Stomach (tissue), 9 donors: ENCODE measurements around the gene BBLN. TPM values are rescaled to one million over a fixed set of nuclear protein-coding genes. Genes with fewer than 3 reads are reported as not detected.
A peak's percentile ranks its signal among the peaks of the same experiment; 100 is the strongest.
"Not testable (repeated sequence)": the region's sequence is repeated elsewhere in the genome, so short reads cannot be mapped to it uniquely, and the experiment has no call there.

ENCODE experiments used
- DNase-seq, 2 donors: peaks; one replicate each; pipeline versions ENCODE4 v3.0.0 to v3.0.0-alpha.2; 2013 to 2019
- H3K27ac ChIP-seq, 5 donors: fragments of 200-600 bp in 4 of 5; sonication (generic) in 4 of 5; one replicate each; pipeline ENCODE4 v1.5.1; 2013 to 2019; ENCODE audit warnings: mild to moderate bottlenecking in 1 of 5, moderate library complexity in 1 of 5
- H3K27me3 ChIP-seq, 3 donors: fragments of 200-600 bp; sonication (generic); one replicate each; pipeline ENCODE4 v1.5.1; 2017 to 2019; ENCODE audit warnings: mixed run types in 1 of 3
- H3K36me3 ChIP-seq, 4 donors: fragments of 200-600 bp; sonication (generic); 1 replicate in 3 of 4; 2 replicates in 1 of 4; pipeline ENCODE4 v1.5.1; 2016 to 2019
- H3K4me1 ChIP-seq, 4 donors: fragments of 200-600 bp; sonication (generic); one replicate each; pipeline ENCODE4 v1.5.1; 2016 to 2019
- H3K4me3 ChIP-seq, 4 donors: fragments of 200-600 bp; sonication (generic) in 3 of 4; one replicate each; pipeline ENCODE4 v1.5.1; 2016 to 2019; ENCODE audit warnings: mild to moderate bottlenecking in 1 of 4
- H3K9me3 ChIP-seq, 4 donors: fragments of 200-600 bp; sonication (generic); one replicate each; pipeline ENCODE4 v1.5.1; 2016 to 2019
- CTCF ChIP-seq, 7 experiments: fragments of 450-650 bp in 4 of 7; fragments of 200-600 bp in 3 of 7; sonication (generic) in 3 of 7; IDR thresholded peaks; one replicate each; pipeline ENCODE4 v1.5.1; 2016 to 2019; ENCODE audit warnings: antibody characterized with exemption in 7 of 7, control low read depth in 2 of 7, mild to moderate bottlenecking in 1 of 7
- EP300 ChIP-seq: sonication (generic); formaldehyde crosslinking; IDR thresholded peaks from one replicate; pipeline ENCODE4 v1.6.1; 2017; ENCODE audit warnings: antibody characterized with exemption
- POLR2A ChIP-seq, 4 donors: fragments of 450-650 bp; IDR thresholded peaks; one replicate each; pipeline ENCODE4 v1.6.1; 2016; ENCODE audit warnings: antibody characterized with exemption in 4 of 4, control low read depth in 2 of 4, mild to moderate bottlenecking in 1 of 4, moderate library complexity in 1 of 4
- POLR2AphosphoS5 ChIP-seq, 3 donors: sonication (generic); formaldehyde crosslinking; IDR thresholded peaks; one replicate each; pipeline ENCODE4 v1.6.1; 2016; ENCODE audit warnings: antibody characterized with exemption in 3 of 3
- WGBS, 5 donors: extraction: QIAGEN DNeasy Blood & Tissue Kit in 3 of 5; methylation state at CpG; one replicate each; pipeline versions ENCODE4 v1.1.5 to v1.1.7; 2013 to 2018; 5-methylcytosine and 5-hydroxymethylcytosine counted together
- intact Hi-C: fragments of 100-400 bp; cut with DNase I; formaldehyde crosslinking; loops from one replicate; pipeline ENCODE4 v1.15.1; 2023; ENCODE audit warnings: low total_unique reads
- polyA plus RNA-seq, 3 donors: library from polyadenylated mRNA; stranded (reverse); fragments of 200-250 nt; gene quantifications; one replicate each; pipeline ENCODE4 v1.2.3, GENCODE V29; 2013
- total RNA-seq, 5 donors: library from RNA; depleted of rRNA; stranded (reverse); fragments of >200 nt; gene quantifications; one replicate each; pipeline versions ENCODE4 v1.1.0 to v1.2.3, GENCODE V29; 2014 to 2016
- donor health status: healthy with polysubstance abuse.
- donor health status: Bipolar disorder and iron deficiency.
- donor health status: healthy.

Gene BBLN
- total and polyA plus RNA-seq, 8 donors = 17.8 to 193 (median 147) TPM; not detected in 1

DNA sequence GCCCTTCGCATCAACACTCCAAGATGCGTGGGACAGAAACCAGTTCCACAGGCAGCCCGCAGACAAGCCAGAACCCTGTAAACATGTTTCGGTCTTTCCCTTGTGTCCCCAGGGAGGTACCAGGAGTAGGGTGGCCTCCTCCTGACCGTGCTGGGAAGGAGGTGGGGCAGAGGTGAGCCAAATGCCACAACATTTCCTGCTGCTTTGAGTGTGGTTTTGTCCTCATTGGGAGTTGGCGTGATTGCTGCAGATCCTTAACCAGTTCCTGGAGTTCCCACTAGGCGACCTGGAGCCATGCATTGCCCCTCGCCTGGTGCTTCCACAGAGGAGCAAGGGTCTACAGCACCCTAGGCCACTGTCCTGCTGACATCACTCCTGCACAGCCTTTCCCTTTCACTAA, 24.5 kb upstream of the BBLN start:
- WGBS, 5 donors = 54 to 62% (median 58%) methylated on average over 7 to 8 of the region's 8 CpGs
- intact Hi-C loops = not testable (repeated sequence)
- peak in 1 of 2 donors; percentile 63 for DNase-seq

DNA sequence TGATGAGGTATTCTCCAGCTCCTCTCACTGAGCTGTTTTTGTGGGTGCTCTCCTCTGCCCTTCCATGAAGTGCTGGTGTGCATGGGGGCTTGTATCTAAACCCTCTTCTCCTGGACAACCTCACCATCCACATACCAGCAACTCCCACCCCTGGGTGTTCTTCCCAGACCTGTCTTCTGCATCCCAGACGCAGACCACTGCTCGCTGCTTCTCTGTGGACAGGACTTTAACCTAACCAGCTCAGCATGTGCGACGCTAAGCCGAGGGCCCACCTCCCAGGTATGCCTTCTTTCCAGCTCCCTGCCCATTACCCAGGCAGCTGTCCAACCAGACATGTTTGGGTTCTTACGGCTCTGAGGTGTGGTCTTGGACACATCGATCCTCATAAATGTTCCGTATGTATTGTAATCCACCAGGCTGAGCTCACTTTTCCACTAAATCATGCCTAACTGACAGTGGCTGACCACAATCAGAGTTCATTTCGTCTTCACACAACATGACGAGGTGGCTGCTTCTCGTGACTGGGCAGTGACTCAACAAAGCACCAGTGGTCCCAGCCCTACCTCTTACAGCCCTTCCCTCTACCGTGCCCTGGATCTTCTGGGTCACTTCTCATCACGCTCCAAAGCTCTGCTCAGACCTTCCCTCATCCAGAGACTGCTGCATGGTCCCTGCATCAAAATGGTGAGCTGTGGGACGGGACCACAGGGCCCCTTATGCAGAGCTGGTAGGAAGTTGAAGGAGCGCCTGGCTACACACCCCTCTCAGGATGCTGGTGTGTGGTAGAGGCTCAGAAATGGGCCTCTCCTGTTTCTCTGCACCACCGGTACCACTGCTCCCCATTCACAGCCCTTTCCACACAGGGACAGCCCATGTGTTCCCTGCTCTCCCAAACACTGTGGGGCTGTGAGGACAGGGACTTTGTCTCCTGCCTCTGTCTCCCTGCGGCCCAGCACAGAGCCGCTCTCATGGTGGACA, 23.0 kb upstream of the BBLN start:
- Histone ChIP-seq H3K36me3 (no peaks in the 10 kb centered on the region), H3K27ac (no peak overlapping the region), H3K9me3 (no peaks in the 10 kb centered on the region), H3K27me3 (peaks cover 0 to 1% (median 0%) of the 10 kb centered on the region in 3 donors), H3K4me3 (no peak overlapping the region), H3K4me1 (no peaks in the 10 kb centered on the region)
- intact Hi-C loops = no loop called here
- DNase-seq = no peak
- no peak for TF ChIP-seq CTCF (IDR thresholded peaks at IDR 0.05)
- 88 to 94% (median 91%) methylated on average over 18 of the region's 18 CpGs for WGBS, 5 donors

More for the DNA sequence above, 24.5 kb upstream of the BBLN start:
- not testable (repeated sequence) for H3K4me1 ChIP-seq, H3K9me3 ChIP-seq, H3K27ac ChIP-seq, H3K36me3 ChIP-seq, H3K4me3 ChIP-seq
- peaks cover 0 to 14% (median 0%) of the 10 kb centered on the region in 3 donors for H3K27me3 ChIP-seq

GRCh38 chr9:128138001-128138400, 22.1 kb upstream of the BBLN start:
- TF ChIP-seq EP300 (no peak), CTCF (IDR thresholded peaks at IDR 0.05) (no peak), POLR2AphosphoS5 (IDR thresholded peaks at IDR 0.05) (no peak), POLR2A (IDR thresholded peaks at IDR 0.05) (no peak)
- 60 to 90% (median 83%) methylated on average over 1 to 3 of the region's 3 CpGs for WGBS, 5 donors
- Histone ChIP-seq H3K27ac (no peak overlapping the region), H3K27me3 (no peaks in the 10 kb centered on the region), H3K4me3 (no peak overlapping the region), H3K9me3 (no peaks in the 10 kb centered on the region), H3K36me3 (no peaks in the 10 kb centered on the region), H3K4me1 (peaks cover 0 to under 1% (median 0%) of the 10 kb centered on the region in 4 donors)
- DNase-seq = no peak
- intact Hi-C loops = no loop called here

DNA sequence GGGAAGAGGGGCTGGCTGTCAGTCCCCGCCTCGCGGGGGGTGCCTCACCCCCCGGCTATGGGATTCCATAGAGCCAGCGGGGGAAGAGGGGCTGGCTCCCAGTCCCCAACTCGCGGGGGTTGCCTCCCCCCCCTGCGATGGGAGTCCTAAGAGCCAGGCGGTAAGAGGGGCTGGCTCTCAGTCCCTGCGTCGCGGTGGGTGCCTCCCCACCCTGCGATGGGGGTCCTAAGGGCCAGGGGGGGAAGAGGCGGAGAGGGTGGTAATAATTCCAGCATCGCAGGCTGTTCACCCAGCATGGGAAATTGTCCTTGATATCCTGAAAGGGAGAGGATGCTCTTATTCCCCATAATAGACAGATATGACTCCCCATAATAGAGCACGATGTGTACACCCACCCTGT, 20.4 kb upstream of the BBLN start:
- H3K27ac ChIP-seq = no peak overlapping the region
- H3K4me3 ChIP-seq = no peak overlapping the region
- no peaks in the 10 kb centered on the region for H3K9me3 ChIP-seq
- 63 to 89% (median 78%) methylated on average over 1 to 9 of the region's 16 CpGs for WGBS, 5 donors
- H3K27me3 ChIP-seq = no peaks in the 10 kb centered on the region
- no peaks in the 10 kb centered on the region for H3K36me3 ChIP-seq
- intact Hi-C loops = no loop called here
- TF ChIP-seq CTCF (IDR thresholded peaks at IDR 0.05) (no peak), POLR2A (IDR thresholded peaks at IDR 0.05) (no peak), POLR2AphosphoS5 (IDR thresholded peaks at IDR 0.05) (no peak), EP300 (no peak)
- peaks cover 0 to 14% (median 4%) of the 10 kb centered on the region in 4 donors for H3K4me1 ChIP-seq
- DNase-seq = no peak

DNA sequence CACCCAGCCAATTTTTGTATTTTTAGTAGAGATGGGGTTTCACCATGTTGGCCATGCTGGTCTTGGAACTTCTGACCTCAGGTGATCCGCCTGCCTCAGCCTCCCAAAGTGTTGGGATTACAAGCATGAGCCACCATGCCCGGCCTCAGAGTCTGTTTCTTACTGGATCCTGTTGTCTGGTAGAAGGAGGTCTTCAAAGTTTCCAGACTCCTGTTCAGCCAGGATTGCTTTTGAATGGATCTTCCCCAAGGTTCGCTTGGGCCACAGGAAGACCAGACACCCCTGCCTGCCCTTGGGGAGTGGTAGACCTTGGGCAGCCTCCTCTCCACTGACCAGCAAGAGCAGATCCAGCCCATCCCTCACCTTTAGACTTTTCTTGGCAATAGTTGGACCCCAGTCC, 18.5 kb upstream of the BBLN start:
- intact Hi-C loops = no loop called here
- no peak for DNase-seq
- H3K27ac ChIP-seq = no peak overlapping the region
- H3K36me3 ChIP-seq = no peaks in the 10 kb centered on the region
- H3K27me3 ChIP-seq = no peaks in the 10 kb centered on the region
- H3K4me1 ChIP-seq = peaks cover 0 to 18% (median 7%) of the 10 kb centered on the region in 4 donors
- WGBS, 5 donors = 95 to 100% (median 97%) methylated on average over 2 to 3 of the region's 3 CpGs
- TF ChIP-seq POLR2AphosphoS5 (IDR thresholded peaks at IDR 0.05) = no peak
- no peak for TF ChIP-seq EP300
- TF ChIP-seq POLR2A (IDR thresholded peaks at IDR 0.05) = no peak
- no peak for TF ChIP-seq CTCF (IDR thresholded peaks at IDR 0.05)
- H3K9me3 ChIP-seq = no peaks in the 10 kb centered on the region
- H3K4me3 ChIP-seq = no peak overlapping the region
